ENCODE data around the gene RNGTT. TPM values are rescaled to one million over a fixed set of nuclear protein-coding genes. Genes with fewer than 3 reads are reported as not detected.

Gene RNGTT
- total RNA-seq, 1 donor from 2014 or later, result 14.6 TPM

- H3K36me3 Mint-ChIP-seq (ENCODE audit: low read depth, unreplicated experiment), result peaks cover 10% of the 10 kb centered on the region
- TF ChIP-seq, protein P1, sequence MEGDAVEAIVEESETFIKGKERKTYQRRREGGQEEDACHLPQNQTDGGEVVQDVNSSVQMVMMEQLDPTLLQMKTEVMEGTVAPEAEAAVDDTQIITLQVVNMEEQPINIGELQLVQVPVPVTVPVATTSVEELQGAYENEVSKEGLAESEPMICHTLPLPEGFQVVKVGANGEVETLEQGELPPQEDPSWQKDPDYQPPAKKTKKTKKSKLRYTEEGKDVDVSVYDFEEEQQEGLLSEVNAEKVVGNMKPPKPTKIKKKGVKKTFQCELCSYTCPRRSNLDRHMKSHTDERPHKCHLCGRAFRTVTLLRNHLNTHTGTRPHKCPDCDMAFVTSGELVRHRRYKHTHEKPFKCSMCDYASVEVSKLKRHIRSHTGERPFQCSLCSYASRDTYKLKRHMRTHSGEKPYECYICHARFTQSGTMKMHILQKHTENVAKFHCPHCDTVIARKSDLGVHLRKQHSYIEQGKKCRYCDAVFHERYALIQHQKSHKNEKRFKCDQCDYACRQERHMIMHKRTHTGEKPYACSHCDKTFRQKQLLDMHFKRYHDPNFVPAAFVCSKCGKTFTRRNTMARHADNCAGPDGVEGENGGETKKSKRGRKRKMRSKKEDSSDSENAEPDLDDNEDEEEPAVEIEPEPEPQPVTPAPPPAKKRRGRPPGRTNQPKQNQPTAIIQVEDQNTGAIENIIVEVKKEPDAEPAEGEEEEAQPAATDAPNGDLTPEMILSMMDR (IDR thresholded peaks at IDR 0.05; ENCODE audit: unreplicated experiment), result no peak
- H3K9me3 Mint-ChIP-seq (ENCODE audit: unreplicated experiment), result no peaks in the 10 kb centered on the region
- H3K27me3 Mint-ChIP-seq (ENCODE audit: unreplicated experiment), result no peaks in the 10 kb centered on the region
- H3K27ac Mint-ChIP-seq (ENCODE audit: unreplicated experiment), result no peak overlapping the region
- H3K4me3 Mint-ChIP-seq (ENCODE audit: unreplicated experiment), result no peak overlapping the region
- H3K4me1 Mint-ChIP-seq (ENCODE audit: unreplicated experiment), result no peaks in the 10 kb centered on the region
- DNase-seq (ENCODE audit: low spot score), result no peak
Observed at GRCh38 chr6:88920774-88921733, 42.4 kb downstream of the RNGTT start.

DNA sequence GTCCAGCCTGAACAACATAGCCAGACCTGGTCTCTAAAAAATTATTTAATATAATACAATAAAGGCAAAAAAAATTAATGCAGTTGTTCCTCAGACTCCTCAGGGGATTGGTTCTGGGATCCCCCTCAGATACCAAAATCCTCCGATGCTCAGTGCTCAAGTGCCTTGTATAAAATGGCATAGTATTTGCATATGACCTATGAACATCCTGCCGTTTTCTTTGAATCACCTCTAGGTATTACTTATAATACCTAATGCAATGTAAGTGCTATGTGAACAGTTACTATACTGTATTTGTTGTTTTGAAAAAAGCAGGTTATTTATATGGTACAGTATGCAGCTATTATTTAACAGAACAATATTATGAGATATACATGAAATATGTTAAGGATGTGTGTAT is 43.3 kb downstream of the RNGTT start:
- no peaks in the 10 kb centered on the region for H3K4me1 Mint-ChIP-seq (ENCODE audit: unreplicated experiment)
- TF ChIP-seq, protein P1 (IDR thresholded peaks at IDR 0.05; ENCODE audit: unreplicated experiment), result no peak
- H3K36me3 Mint-ChIP-seq (ENCODE audit: low read depth, unreplicated experiment), result peaks cover 10% of the 10 kb centered on the region
- no peak overlapping the region for H3K4me3 Mint-ChIP-seq (ENCODE audit: unreplicated experiment)
- no peaks in the 10 kb centered on the region for H3K9me3 Mint-ChIP-seq (ENCODE audit: unreplicated experiment)
- no peak for DNase-seq (ENCODE audit: low spot score)
- H3K27me3 Mint-ChIP-seq (ENCODE audit: unreplicated experiment), result no peaks in the 10 kb centered on the region
- H3K27ac Mint-ChIP-seq (ENCODE audit: unreplicated experiment), result no peak overlapping the region

DNA sequence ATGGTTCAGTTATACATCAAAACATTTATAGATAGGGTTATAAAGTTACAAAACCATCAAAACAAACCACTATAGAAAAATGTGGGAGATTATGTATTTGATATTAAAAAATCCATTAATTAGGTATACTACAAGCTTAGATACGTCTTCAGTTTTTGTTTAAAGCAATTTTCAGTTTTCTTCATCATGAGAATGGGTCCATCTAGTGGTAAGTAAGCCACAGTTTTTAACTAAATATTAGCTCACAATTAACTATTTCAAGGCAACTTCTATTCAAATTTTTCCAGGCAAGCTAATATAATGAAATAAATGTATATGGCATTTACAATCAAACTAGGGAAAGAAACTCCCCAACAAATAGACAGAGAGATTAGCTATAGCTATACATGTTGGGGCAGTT is 44.4 kb downstream of the RNGTT start:
- Mint-ChIP-seq H3K27ac (ENCODE audit: unreplicated experiment) (no peak overlapping the region), H3K9me3 (ENCODE audit: unreplicated experiment) (no peaks in the 10 kb centered on the region), H3K4me3 (ENCODE audit: unreplicated experiment) (no peak overlapping the region), H3K36me3 (ENCODE audit: low read depth, unreplicated experiment) (peaks cover 10% of the 10 kb centered on the region), H3K27me3 (ENCODE audit: unreplicated experiment) (no peaks in the 10 kb centered on the region), H3K4me1 (ENCODE audit: unreplicated experiment) (no peaks in the 10 kb centered on the region)
- TF ChIP-seq, protein P1 (IDR thresholded peaks at IDR 0.05; ENCODE audit: unreplicated experiment), result peak; percentile 46
- no peak for DNase-seq (ENCODE audit: low spot score)

DNA sequence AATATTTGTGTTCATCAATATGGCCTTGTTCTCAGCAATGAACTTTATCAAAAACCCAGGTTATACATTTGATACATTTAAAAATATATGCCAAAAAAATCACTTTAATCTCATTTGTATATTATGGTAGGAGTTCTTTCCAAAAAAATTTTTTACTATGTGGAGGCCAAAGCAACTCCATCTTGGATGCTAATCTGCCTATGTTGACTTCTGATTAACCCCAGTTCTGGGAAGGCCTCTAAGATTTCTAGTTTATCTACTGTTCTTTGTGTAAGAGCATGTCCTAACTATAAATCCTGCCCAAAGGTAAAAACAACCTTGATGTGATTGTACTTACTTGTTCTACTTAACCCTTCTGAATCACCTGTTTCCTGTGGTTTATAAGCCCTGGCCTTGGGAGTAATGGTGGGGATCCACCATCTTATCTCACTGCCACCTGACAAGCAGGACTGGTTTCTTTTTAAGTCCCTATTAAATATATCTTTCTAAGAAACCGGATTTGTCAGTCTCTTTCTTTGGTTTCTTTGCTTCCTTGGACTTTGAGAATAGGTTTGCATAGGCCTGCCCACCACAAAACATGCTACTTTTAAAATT is 46.7 kb downstream of the RNGTT start:
- H3K27me3 Mint-ChIP-seq (ENCODE audit: unreplicated experiment), result peaks cover 1% of the 10 kb centered on the region
- H3K36me3 Mint-ChIP-seq (ENCODE audit: low read depth, unreplicated experiment), result no peaks in the 10 kb centered on the region
- H3K4me3 Mint-ChIP-seq (ENCODE audit: unreplicated experiment), result no peak overlapping the region
- DNase-seq (ENCODE audit: low spot score), result no peak
- H3K9me3 Mint-ChIP-seq (ENCODE audit: unreplicated experiment), result no peaks in the 10 kb centered on the region
- TF ChIP-seq, protein P1 (IDR thresholded peaks at IDR 0.05; ENCODE audit: unreplicated experiment), result no peak
- H3K27ac Mint-ChIP-seq (ENCODE audit: unreplicated experiment), result no peak overlapping the region
- no peaks in the 10 kb centered on the region for H3K4me1 Mint-ChIP-seq (ENCODE audit: unreplicated experiment)

Measured in endothelial cell (in vitro differentiated cells).